HL-60 (cell line): Measurements from ENCODE around the gene UBE2Q2.

Experiments used
- CTCF ChIP-seq: IDR thresholded peaks from one replicate; pipeline ENCODE4 v1.5.1; 2011; ENCODE audit warnings: low read length, control low read depth, inconsistent platforms; ENCODE audit not compliant: insufficient read depth
- SPI1 ChIP-seq: IDR thresholded peaks from 2 replicates; pipeline ENCODE4 v1.6.1; 2012; ENCODE audit warnings: low read depth, mild to moderate bottlenecking, borderline replicate concordance

- TF ChIP-seq CTCF (no peak), SPI1 (peak; percentile 7; the same call in 1 of the 2 replicates)
These were observed 60.3 kb downstream of the UBE2Q2 start, which contains the start of gene FBXO22 for GRCh38 chr15:75903331-75904239.
